Bone marrow (tissue), 2 donors: ENCODE results near the gene IGFBP2.

Experiments
- DNase-seq, 2 donors: peaks; one replicate each; lab custom pipeline; 2025; lab: John Stamatoyannopoulos, UW

IGFBP2 gene

GRCh38 chr2:216701544-216701943 lies 68.3 kb downstream of the IGFBP2 start:
- DNase-seq = no peak

DNA sequence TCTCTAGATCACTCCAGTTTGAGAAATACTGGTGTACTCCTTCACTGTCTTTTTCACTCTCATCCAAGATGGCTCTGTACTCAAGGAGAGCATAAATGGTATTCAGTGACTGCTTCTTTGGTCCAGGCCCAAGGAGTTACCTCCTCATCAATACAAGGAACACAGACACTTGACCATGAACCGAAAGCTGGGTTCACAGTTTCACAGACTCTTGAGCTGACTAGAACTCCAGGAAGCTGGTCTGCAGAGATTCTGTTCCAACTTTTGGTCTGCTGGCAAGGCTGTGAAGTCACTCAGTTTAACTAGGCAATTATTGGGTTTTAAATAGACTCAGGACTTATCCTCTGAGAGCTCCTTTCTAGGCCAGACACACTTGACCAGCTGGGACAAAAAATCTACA lies 69.5 kb downstream of the IGFBP2 start:
- DNase-seq = no peak

- no peak for DNase-seq
Measured at GRCh38 chr2:216710551-216711301, 77.5 kb downstream of the IGFBP2 start.

DNA sequence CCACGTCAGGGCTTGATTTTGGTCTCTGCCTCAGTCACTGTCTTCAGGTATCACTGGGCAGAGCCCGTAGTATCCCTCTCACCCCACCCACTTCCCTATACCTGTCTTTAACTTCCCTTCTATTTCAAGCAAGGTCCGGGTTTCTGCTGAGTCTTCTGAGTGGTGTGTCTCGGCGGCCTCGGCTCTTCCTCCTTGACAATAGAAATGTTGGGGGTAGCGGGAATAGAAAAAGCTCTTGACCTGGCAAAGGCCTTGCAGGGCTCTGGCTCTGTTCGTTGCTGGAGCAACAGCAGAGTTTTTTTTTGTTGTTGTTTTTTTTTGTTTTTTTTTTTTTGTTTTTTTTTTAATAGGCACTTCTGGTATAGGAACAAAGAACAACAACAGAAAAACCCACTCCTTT lies 78.1 kb downstream of the IGFBP2 start:
- DNase-seq = no peak

- DNase-seq = no peak
Measured at GRCh38 chr2:216713691-216714336, 80.6 kb downstream of the IGFBP2 start.
